Left renal cortex interstitium (tissue), 4 donors: ENCODE data around the gene PDCD1LG2. TPM values are rescaled to one million over a fixed set of nuclear protein-coding genes. Genes with fewer than 3 reads are reported as not detected.
A peak's percentile ranks its signal among the peaks of the same experiment; 100 is the strongest.
"Not testable (repeated sequence)": the region's sequence is repeated elsewhere in the genome, so short reads cannot be mapped to it uniquely, and the experiment has no call there.

Experiments used
- DNase-seq, 4 donors: peaks; one replicate each; pipeline ENCODE4 v3.0.0-alpha.2; 2013; ENCODE audit warnings: low read depth in 4 of 4, low spot score in 2 of 4, missing footprints in 1 of 4
- polyA plus RNA-seq, 4 donors: library from polyadenylated mRNA; unstranded; fragments of 120-200 nt; gene quantifications; one replicate each; pipeline ENCODE4 v1.2.1, GENCODE V29; 2013; ENCODE audit not compliant: insufficient read length in 4 of 4

PDCD1LG2 gene
- polyA plus RNA-seq, 4 donors: 0.06 to 0.25 (median 0.13) TPM

GRCh38 chr9:5492965-5493678 lies 17.2 kb upstream of the PDCD1LG2 start:
- DNase-seq: no peak

DNA sequence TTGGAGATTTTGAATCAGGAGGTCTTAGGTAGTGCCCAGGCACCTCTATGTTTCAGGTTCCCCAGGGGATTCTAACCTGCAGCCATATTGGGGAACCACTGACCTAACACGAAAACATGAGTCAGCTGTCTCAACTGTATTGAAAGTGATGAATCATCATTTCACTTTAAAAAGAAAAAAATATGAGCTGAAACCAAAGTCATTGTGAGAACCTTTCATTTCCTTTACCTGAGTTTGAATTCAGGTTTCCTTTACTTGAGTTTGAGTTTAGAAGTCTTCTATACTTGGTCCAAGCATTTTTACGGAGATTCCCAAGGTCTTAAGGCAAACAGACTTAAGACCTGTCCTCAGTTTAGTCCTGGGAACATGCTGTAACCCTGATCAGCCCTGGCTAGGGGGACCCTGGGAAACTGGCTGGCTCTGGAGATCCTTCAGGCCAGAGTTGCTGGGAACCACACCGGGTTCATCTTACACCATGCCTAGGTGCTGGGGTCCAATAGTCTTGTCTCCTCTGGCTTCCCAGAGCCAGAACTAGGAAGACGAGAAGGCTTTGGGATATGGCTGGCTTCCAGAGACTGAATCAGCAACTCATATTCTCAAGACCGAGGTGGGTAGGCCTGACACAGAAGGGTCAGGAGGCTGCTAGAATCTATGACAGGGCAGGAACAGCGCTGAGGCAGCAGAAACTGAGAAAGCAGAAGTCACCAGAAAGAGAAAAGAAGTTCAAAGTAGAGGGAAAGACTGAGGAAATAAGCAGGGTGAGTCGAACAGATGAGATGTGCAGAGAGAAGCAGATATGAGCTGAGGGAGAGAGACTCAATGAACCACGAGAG lies 16.4 kb upstream of the PDCD1LG2 start:
- no peak for DNase-seq

DNA sequence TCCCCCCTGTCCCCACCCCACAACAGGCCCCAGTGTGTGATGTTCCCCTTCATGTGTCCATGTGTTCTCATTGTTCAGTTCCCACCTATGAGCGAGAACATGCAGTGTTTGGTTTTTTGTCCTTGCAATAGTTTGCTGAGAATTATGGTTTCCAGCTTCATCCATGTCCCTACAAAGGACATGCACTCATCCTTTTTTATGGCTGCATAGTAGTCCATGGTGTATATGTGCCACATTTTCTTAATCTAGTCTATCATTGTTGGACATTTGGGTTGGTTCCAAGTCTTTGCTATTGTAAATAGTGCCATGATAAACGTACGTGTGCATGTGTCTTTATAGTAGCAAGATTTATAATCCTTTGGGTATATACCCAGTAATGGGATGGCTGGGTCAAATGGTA lies 15.6 kb upstream of the PDCD1LG2 start:
- DNase-seq: not testable (repeated sequence)

DNA sequence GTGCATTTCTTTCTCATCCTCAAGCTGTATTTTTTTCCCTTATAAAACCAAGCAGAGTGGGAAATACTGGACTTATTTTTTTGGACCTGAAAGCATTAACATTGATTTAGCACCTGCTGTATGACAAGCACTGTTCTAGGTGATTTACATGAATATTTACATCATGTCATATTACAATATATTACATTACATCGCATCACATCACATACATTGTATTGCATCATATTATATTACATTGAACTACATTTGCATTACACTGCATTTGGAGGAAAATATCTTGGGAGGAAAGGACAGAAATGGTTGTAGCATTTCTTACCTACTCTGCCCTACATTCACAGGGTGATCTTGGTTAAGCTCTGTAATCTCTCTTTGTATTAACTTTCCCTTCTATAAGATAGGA lies 11.2 kb upstream of the PDCD1LG2 start:
- DNase-seq: no peak

GRCh38 chr9:5499889-5500398 lies 10.4 kb upstream of the PDCD1LG2 start:
- peak in 1 of 4 donors; percentile 14 for DNase-seq

DNA sequence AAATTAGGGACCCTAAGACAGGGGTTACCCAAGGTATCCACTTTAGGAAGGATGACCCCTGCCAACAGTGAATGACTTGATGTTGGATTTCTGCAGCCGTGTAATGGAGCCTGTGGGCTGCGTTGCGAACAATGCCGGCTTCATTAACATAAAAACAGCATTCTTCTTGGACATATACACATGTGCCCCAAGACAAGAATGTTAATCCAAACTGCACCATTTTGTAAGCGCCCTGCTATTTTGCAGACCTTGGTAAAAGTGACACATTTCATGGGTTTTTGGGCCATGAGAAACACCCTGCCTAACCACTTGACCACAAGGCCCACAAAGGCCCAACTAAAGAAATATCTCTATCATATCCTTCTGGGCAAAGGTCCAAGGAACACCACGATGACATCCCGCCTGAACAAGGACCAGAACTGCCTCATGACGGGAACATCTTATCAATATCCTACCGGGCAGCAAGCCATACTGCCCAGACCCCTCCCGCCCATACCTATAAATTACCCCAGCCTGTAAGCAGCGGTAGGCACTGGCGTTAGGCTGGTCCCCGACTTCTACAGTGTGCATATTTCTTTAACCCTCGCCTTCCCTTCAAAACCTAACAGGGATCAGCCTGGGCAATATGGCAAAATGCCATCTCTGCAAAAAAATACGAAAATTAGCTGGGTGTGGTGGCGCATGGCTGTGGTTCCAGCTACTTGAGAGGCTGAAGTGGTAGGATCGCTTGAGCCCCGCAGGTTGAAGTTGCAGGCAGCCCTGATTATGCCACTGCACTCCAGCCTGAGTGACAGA lies 9.7 kb upstream of the PDCD1LG2 start:
- no peak for DNase-seq

GRCh38 chr9:5502553-5502952 lies 7.8 kb upstream of the PDCD1LG2 start:
- DNase-seq: no peak

DNA sequence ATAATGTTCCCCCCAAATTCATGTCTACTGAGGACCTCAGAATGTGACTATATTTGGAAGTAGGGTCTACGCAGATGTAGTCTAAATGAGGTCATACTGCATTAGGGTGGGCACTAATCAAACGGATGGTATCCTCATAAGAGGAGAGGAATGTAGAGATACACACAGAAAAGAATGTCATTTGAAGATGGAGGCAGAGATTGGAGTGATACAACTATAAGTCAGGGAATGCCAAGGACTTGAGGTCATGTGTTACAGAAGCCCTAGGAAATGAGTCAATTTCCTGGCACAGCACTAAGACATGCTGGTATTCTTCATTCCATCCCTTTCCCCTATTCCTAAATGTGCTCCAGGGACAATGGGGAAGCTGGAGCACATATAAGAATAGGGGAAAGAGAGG lies 758 bp upstream of the PDCD1LG2 start:
- no peak for DNase-seq

- DNase-seq: no peak
Observed at GRCh38 chr9:5510989-5511388, 658 bp downstream of the PDCD1LG2 start.

GRCh38 chr9:5511476-5511875 lies 1.1 kb downstream of the PDCD1LG2 start:
- no peak for DNase-seq

DNA sequence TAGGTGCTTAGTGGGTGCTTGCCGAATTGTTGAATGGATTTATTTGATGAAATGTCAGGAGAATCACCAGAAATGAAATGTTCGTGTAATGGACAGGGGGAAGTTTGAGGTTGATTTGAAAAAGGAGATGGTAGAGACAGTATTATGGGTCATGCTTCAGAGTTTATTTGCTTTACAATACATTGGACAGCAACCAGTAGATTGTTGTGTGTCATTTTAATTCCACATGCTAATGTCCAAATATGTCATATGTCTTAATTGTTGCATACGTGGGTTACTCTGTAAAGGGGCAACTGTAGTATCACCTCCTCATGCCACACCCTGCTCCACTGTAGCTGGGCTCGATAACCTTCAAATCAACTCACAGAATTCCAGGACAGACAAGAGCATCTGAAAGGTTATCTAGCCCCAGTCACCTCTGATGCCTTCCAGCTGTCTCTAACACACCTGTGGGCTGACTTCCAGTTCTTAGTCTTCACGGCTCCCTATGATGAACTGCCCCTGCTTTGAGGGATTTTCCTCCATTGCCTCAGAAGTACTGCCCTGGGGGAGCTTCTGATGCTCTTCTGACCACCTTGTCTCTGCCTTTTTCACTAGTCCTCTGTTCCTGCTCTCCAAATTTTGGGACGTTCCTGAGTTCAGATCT lies 1.7 kb downstream of the PDCD1LG2 start:
- DNase-seq: no peak

DNA sequence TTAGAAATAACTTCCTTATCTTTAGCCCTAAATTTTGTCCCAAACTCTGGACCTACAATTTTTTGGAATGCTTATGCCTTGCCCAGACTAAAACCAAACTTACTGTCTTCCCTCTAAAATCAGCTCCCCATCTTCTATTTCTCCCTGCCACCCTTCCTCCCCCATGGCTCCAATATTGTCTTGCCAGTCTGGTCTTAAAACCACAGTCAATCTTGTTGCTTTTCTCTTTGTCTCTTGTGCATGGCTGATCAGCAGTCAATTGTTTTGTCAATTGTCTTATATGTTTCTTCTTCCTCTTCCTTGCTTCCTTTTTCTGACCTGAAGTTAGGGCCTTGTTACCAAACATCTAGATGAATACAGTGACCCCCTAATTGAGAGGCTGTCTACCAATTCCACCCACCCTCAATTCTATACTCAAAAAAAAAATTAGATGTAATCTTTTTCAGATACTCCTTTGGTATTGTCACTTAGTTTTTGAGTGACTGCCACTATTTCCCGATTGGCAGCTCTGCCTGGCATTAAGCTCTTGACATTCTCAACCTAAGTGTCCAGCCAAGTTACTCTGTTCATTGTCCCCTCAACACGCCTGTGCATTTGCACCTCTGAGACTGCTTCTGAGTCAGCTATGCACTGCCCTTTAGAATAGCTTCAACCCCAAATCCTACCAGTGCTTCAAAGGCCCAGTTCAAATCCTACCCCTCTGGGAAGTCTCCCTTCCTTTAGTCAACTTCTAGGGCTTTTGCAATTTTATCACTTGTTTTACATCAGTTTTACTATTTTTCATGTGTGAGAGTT lies 2.5 kb downstream of the PDCD1LG2 start:
- DNase-seq: no peak

- no peak for DNase-seq
Observed at GRCh38 chr9:5513966-5514616, 3.8 kb downstream of the PDCD1LG2 start.

DNA sequence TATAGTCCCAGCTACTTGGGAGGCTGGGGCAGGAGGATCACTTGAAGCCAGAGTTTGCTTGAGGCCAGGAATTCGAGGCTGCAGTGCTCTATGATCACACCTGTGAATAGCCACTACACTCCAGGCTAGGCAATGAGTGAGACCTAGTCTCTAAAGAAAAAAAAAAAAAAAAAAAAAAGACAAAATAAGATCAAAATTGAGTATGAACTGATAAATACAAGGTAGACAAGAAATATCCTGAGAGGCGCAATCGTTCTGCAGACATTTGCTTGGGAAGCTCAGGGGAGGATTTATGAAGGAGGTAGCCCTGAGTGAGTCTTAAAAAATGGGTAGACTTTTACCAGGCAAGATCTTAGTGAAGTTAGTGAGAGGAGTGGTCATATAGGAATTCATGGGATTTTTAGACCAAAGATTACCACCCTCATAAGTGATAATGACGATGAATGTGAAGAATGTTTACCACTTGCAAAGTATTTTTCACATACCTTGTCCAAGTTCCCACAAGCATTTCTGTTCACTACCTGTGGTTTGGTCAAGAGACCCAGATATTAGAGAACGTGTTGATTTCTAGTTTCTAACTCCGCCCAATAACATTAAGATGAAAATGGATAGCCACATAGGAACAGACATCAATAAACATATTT lies 4.4 kb downstream of the PDCD1LG2 start:
- no peak for DNase-seq

- DNase-seq: no peak
Observed at GRCh38 chr9:5515261-5515650, 4.9 kb downstream of the PDCD1LG2 start.

DNA sequence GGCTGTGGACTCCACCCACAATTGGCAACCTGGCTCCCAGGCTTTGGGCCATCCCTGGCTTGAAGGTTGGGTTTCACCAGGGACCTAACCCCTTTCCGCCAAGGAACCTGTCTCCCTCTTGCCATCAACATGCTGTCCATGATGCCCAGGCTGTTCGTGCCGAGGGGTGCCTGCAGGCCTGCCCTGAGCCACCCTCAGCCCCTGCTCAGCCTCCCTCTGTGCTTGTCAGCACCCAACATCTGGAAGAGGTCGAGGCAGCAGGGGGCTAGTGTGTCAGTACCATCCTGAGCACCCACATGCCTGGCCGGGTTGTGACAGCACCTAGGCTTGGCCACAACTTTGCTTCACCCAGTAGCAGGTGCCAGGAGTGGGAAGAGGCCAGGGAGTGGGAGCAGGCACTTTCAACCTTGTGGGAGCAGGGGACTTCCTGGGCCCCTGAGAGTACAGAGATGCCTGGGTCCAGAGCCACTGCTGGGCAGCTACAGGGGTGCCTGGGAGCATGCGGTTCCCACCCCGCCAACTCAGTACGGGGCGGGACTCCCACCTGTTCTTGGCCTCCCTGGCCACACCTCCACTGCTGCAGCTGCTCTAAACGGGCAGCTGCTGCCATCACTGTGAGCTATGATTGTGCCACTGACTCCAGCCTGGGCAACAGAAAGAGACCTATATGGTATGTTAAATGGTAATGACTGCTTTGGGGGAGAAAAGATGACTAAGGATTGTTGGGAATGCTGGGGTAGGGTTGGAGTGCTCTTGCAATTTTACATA lies 6.3 kb downstream of the PDCD1LG2 start:
- DNase-seq: no peak

DNA sequence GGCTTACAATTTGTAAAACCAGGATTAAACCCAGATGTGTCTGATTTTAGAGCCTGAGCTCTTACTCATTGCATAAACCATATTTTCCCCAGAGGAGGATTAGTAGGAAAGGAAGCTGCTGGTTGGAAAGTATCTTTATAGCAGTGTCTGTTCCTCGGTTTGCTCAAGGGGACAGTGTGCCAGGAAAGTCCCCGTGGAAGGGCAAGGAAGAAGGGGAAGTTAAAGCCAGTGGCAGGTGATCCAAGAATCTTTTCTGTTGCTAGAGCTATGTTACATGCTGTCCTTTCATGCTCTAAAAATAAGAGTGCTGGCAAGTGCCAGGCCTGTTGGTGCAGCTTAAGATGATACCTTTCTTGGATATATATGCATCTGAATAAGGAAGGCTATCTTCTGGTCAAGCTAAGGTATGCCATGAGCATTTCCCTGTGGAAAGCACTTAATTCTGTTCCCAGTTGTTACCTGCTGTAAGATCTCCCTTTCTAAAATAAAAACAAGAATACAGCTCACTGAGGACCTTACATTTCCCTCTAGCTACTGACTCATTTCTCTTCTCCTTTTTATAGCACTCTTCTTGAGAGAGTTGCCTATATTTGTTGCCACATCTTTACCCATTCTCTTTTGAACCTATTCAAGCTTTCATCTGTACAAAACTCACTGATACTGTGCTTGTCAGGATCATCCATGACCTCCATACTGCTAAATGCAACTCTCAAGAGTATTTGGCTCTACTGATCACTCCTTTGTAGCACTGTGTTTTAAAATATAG lies 8.0 kb downstream of the PDCD1LG2 start:
- no peak for DNase-seq
